Measurements from ENCODE around the gene KCNMA1.

DNA sequence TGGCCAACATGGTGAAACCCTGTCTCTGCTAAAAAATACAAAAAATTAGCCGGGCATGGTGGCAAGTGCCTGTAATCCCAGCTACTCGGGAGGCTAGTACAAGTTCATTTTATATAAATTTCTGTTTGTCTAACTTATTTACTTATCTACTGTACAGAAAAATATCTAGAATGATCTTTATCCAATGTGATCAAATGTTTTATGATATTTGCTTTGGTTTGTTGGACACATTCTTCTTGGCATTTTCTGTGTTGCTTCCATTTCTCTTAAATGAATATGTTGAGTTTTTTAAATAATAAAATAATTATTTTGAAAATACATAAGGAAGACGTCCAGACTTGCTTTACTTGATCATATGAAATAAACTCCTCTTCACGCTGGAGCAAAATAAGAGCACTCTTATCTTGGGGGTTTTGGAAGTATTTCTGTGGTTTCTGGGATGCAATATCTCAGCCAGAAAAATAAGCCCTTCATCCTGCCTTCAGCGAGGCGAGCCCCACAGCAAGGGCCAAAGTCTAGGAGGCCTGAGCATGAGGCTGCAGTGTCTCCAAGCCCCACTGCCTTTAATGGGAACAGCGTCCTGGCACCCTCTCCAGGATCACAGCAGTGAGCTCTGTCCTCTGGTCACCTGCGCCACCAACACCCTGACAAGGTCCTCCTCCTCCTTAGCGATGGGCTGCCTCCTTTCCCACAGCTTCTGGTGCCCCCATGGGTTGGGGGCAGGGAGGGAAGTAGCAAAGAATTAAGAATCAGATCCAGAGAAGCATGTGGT is 480.2 kb downstream of the KCNMA1 start:
- TF ChIP-seq CTCF (IDR thresholded peaks at IDR 0.05 in 4 of 5, conservative IDR thresholded peaks at IDR 0.05 in 1 of 5) (no peak), POLR2A (IDR thresholded peaks at IDR 0.05) (no peak)
